CD4-positive, alpha-beta T cell (primary cell): Measurements from ENCODE around the gene TRAPPC2B. TPM values are rescaled to one million over a fixed set of nuclear protein-coding genes. Genes with fewer than 3 reads are reported as not detected.

ENCODE experiments used
- total RNA-seq, 174 experiments: library from RNA in 2 of 174; stranded (reverse) in 2 of 174; gene quantifications; one replicate each; pipeline ENCODE4 v1.2.3 and lab custom pipeline; 2021 to 2026

Gene TRAPPC2B
- total RNA-seq, 2 experiments from 2014 or later = 11.5 to 12.7 TPM

Other genes starting within 250 kb of the TRAPPC2B start
- gene USP29, start 243.6 kb upstream of the TRAPPC2B start, total RNA-seq = not detected
- gene ZIM3, start 218.3 kb upstream of the TRAPPC2B start, total RNA-seq = not detected
- gene DUXA, start 196.1 kb upstream of the TRAPPC2B start, total RNA-seq = not detected
- gene ZNF264, start 172.1 kb upstream of the TRAPPC2B start, total RNA-seq = 10 to 100 TPM; 40.5 to 40.7 TPM
- gene AURKC, start 132.5 kb upstream of the TRAPPC2B start, total RNA-seq = under 1 TPM; 0.41 to 0.89 TPM
- gene ZNF805, start 122.9 kb upstream of the TRAPPC2B start, total RNA-seq = 10 to 100 TPM; 33.1 to 33.7 TPM
- 10 to 100 TPM; 64.9 to 65.0 TPM for gene ZNF460, start 83.1 kb upstream of the TRAPPC2B start, total RNA-seq
- 1 to 10 TPM; 4.0 to 4.3 TPM for gene ZNF543, start 43.1 kb upstream of the TRAPPC2B start, total RNA-seq
- gene ZNF304, start 12.3 kb upstream of the TRAPPC2B start, total RNA-seq = 1 to 10 TPM; 4.9 to 5.4 TPM
- 1 to 10 TPM; 1.4 to 2.1 TPM for gene ZNF547, start within 50 bp of the TRAPPC2B start, total RNA-seq
- gene ZNF548, start 26.3 kb downstream of the TRAPPC2B start, total RNA-seq = 10 to 100 TPM; 68.3 to 70.4 TPM
- gene ZNF17, start 47.6 kb downstream of the TRAPPC2B start, total RNA-seq = 1 to 10 TPM; 9.3 to 10.0 TPM
- 1 to 10 TPM; 5.7 to 6.2 TPM for gene ZNF749, start 71.8 kb downstream of the TRAPPC2B start, total RNA-seq
- under 1 TPM; 0.11 to 0.16 TPM for gene VN1R1, start 93.6 kb downstream of the TRAPPC2B start, total RNA-seq
- 1 to 10 TPM; 2.5 to 3.2 TPM for gene ZNF772, start 114.0 kb downstream of the TRAPPC2B start, total RNA-seq
- gene ZNF419, start 124.2 kb downstream of the TRAPPC2B start, total RNA-seq = 1 to 10 TPM; 8.3 to 9.2 TPM
- gene ZNF773, start 136.4 kb downstream of the TRAPPC2B start, total RNA-seq = 10 to 100 TPM; 20.3 to 22.3 TPM
- gene ZNF549, start 163.8 kb downstream of the TRAPPC2B start, total RNA-seq = 10 to 100 TPM; 10.1 to 11.1 TPM
- gene ZNF550, start 196.3 kb downstream of the TRAPPC2B start, total RNA-seq = 10 to 100 TPM; 15.7 to 20.0 TPM
- 1 to 10 TPM; 5.2 to 5.7 TPM for gene ZNF416, start 215.4 kb downstream of the TRAPPC2B start, total RNA-seq
- 1 to 10 TPM; 6.9 to 7.1 TPM for gene ZIK1, start 220.6 kb downstream of the TRAPPC2B start, total RNA-seq
- gene ZNF530, start 236.3 kb downstream of the TRAPPC2B start, total RNA-seq = 1 to 10 TPM; 2.7 to 3.4 TPM